Measurements from ENCODE around the gene DYNLT1. TPM values are rescaled to one million over a fixed set of nuclear protein-coding genes. Genes with fewer than 3 reads are reported as not detected.

Gene DYNLT1
- total and polyA plus RNA-seq, 10 of the 15 experiments (the other 5 are each of a cell fraction or from before 2014, with no cell fraction given): 33.6 to 298 (median 89.2) TPM

GRCh38 chr6:158653577-158654354, 9.2 kb upstream of the DYNLT1 start (continued):
- TF ChIP-seq ZNF24 (IDR thresholded peaks at IDR 0.05): 0 out of 2 replicates have a peak, but pooled peaks have one; percentile 37
- TF ChIP-seq ZBTB33 (IDR thresholded peaks at IDR 0.05): no peak
- TF ChIP-seq KLF5 (IDR thresholded peaks at IDR 0.05; ENCODE audit: partially characterized antibody): peak; percentile 58
- peak; percentile 86; the same call in 2 of the 3 replicates for TF ChIP-seq POU2F2 (IDR thresholded peaks at IDR 0.05; ENCODE audit: borderline replicate concordance, low read depth, low read length)
- TF ChIP-seq MTA2 (IDR thresholded peaks at IDR 0.05; ENCODE audit: low read depth): peak; percentile 92
- no peak for TF ChIP-seq KDM1A (IDR thresholded peaks at IDR 0.05; ENCODE audit: borderline replicate concordance)
- TF ChIP-seq BACH1 (IDR thresholded peaks at IDR 0.05; ENCODE audit: borderline replicate concordance): peak; percentile 45; the same call in 1 of the 2 replicates
- peak; percentile 52 for TF ChIP-seq E2F8 (IDR thresholded peaks at IDR 0.05; ENCODE audit: low read depth, partially characterized antibody)
- TF ChIP-seq SP1 (IDR thresholded peaks at IDR 0.05; ENCODE audit: low read depth, low read length): peak; percentile 68
- TF ChIP-seq MXI1 (IDR thresholded peaks at IDR 0.05; ENCODE audit: low read depth, low read length): peak; percentile 84
- TF ChIP-seq SMAD5 (IDR thresholded peaks at IDR 0.05; ENCODE audit: low read depth): no peak
- no peak for TF ChIP-seq IRF5 (IDR thresholded peaks at IDR 0.05; ENCODE audit: borderline replicate concordance)
- peak; percentile 92 for TF ChIP-seq CREM (IDR thresholded peaks at IDR 0.05; ENCODE audit: low read depth)
- 0 out of 2 replicates have a peak, but pooled peaks have one; percentile 45 for TF ChIP-seq NR2F1 (conservative IDR thresholded peaks at IDR 0.05)
- TF ChIP-seq PRDM15 (CRISPR knock-in tag; IDR thresholded peaks at IDR 0.05): no peak
- TF ChIP-seq YY1 (IDR thresholded peaks at IDR 0.05; ENCODE audit: low read depth, low read length): peak; percentile 76; the same call in 1 of the 2 replicates

All from GM12878 (cell line).